Stimulated activated CD4-positive, alpha-beta T cell treated with anti-CD3 and anti-CD28 coated beads, Interleukin-1b, Interleukin-23, amount 100 ng/mL, for 24 hours (primary cell): ENCODE data around the gene SLC35D2.
"Not testable (repeated sequence)": the region's sequence is repeated elsewhere in the genome, so short reads cannot be mapped to it uniquely, and the experiment has no call there.

Experiments
- DNase-seq, 4 experiments: peaks; one replicate each; pipeline ENCODE4 v3.0.0-alpha.2; 2020; ENCODE audit warnings: low read depth in 4 of 4, low spot score in 1 of 4

Gene SLC35D2

GRCh38 chr9:96400132-96400910 is 16.8 kb upstream of the SLC35D2 start:
- DNase-seq: no peak

- no peak for DNase-seq
Measured at GRCh38 chr9:96399325-96399633, 15.8 kb upstream of the SLC35D2 start.

- DNase-seq: no peak
Measured at GRCh38 chr9:96398582-96399324, 15.2 kb upstream of the SLC35D2 start.

- DNase-seq: no peak
Measured at GRCh38 chr9:96395964-96396363, 12.5 kb upstream of the SLC35D2 start.

GRCh38 chr9:96394832-96395496 is 11.5 kb upstream of the SLC35D2 start:
- no peak for DNase-seq

- DNase-seq: no peak
Measured at GRCh38 chr9:96392263-96392662, 8.8 kb upstream of the SLC35D2 start.

GRCh38 chr9:96391021-96391765 is 7.7 kb upstream of the SLC35D2 start:
- DNase-seq: no peak

GRCh38 chr9:96388144-96388543 is 4.6 kb upstream of the SLC35D2 start:
- DNase-seq: no peak

- DNase-seq: no peak
Measured at GRCh38 chr9:96386157-96386556, 2.6 kb upstream of the SLC35D2 start.

- DNase-seq: no peak
Measured at GRCh38 chr9:96382839-96383164, 709 bp downstream of the SLC35D2 start.

- no peak for DNase-seq
Measured at GRCh38 chr9:96382175-96382574, 1.3 kb downstream of the SLC35D2 start.

GRCh38 chr9:96381696-96382095 is 1.8 kb downstream of the SLC35D2 start:
- no peak for DNase-seq

GRCh38 chr9:96381125-96381524 is 2.4 kb downstream of the SLC35D2 start:
- DNase-seq: no peak

- no peak for DNase-seq
Measured at GRCh38 chr9:96379461-96379860, 4.0 kb downstream of the SLC35D2 start.

GRCh38 chr9:96378187-96378586 is 5.3 kb downstream of the SLC35D2 start:
- no peak for DNase-seq

- DNase-seq: no peak
Measured at GRCh38 chr9:96376891-96377874, 6.3 kb downstream of the SLC35D2 start.

- not testable (repeated sequence) for DNase-seq
Measured at GRCh38 chr9:96375507-96375906, 8.0 kb downstream of the SLC35D2 start.

- no peak for DNase-seq
Measured at GRCh38 chr9:96367943-96368342, 15.6 kb downstream of the SLC35D2 start.

- no peak for DNase-seq
Measured at GRCh38 chr9:96363175-96363967, 20.1 kb downstream of the SLC35D2 start.

GRCh38 chr9:96362119-96362518 is 21.4 kb downstream of the SLC35D2 start:
- DNase-seq: not testable (repeated sequence)
